Measurements from ENCODE around the gene DNAJA4. TPM values are rescaled to one million over a fixed set of nuclear protein-coding genes. Genes with fewer than 3 reads are reported as not detected.

DNAJA4 gene
- total RNA-seq, 2 experiments from 2014 or later = 47.0 to 48.5 TPM

- DNase-seq (no peak), ATAC-seq (ENCODE audit: poor library complexity) (no peak)
- no peak for TF ChIP-seq CTCF (IDR thresholded peaks at IDR 0.05)
- H3K4me3 Mint-ChIP-seq = no peak overlapping the region
- Histone ChIP-seq H3K27me3 (ENCODE audit: control insufficient read depth in 1 of 2, insufficient read depth in 2 of 2, low read length in 2 of 2) (peaks cover 0 to 2% of the 10 kb centered on the region in 2 experiments), H3K27ac (ENCODE audit: low read depth in 1 of 2, low read length in 2 of 2) (no peak overlapping the region), H3K4me1 (ENCODE audit: insufficient read depth, low read length) (no peaks in the 10 kb centered on the region), H3K9me3 (ENCODE audit: control insufficient read depth in 1 of 2, insufficient read depth in 1 of 2, low read length in 2 of 2) (no peaks in the 10 kb centered on the region), H3K4me3 (ENCODE audit: low read length) (no peak overlapping the region), H3K36me3 (ENCODE audit: insufficient read depth, low read length) (no peaks in the 10 kb centered on the region)
- H3K9me3 Mint-ChIP-seq = no peaks in the 10 kb centered on the region
- H3K36me3 Mint-ChIP-seq (ENCODE audit: low read depth) = no peaks in the 10 kb centered on the region
- POLR2A ChIA-PET = no interaction called here
- intact Hi-C loops (cut with DNase I, micrococcal nuclease) = no loop called here
- H3K4me1 Mint-ChIP-seq (ENCODE audit: low read depth) = no peaks in the 10 kb centered on the region
- H3K27ac Mint-ChIP-seq = no peak overlapping the region
- H3K27me3 Mint-ChIP-seq = no peaks in the 10 kb centered on the region
- CTCF ChIA-PET = no interaction called here
Measured at GRCh38 chr15:78232951-78233350, 31.4 kb upstream of the DNAJA4 start.

GRCh38 chr15:78233496-78233895, 30.9 kb upstream of the DNAJA4 start:
- Histone ChIP-seq H3K4me3 (ENCODE audit: low read length) (no peak overlapping the region), H3K9me3 (ENCODE audit: control insufficient read depth in 1 of 2, insufficient read depth in 1 of 2, low read length in 2 of 2) (no peaks in the 10 kb centered on the region), H3K4me1 (ENCODE audit: insufficient read depth, low read length) (no peaks in the 10 kb centered on the region), H3K27ac (ENCODE audit: low read depth in 1 of 2, low read length in 2 of 2) (no peak overlapping the region), H3K36me3 (ENCODE audit: insufficient read depth, low read length) (no peaks in the 10 kb centered on the region), H3K27me3 (ENCODE audit: control insufficient read depth in 1 of 2, insufficient read depth in 2 of 2, low read length in 2 of 2) (peaks cover 0 to 2% of the 10 kb centered on the region in 2 experiments)
- ChIA-PET POLR2A (no interaction called here), CTCF (no interaction called here)
- H3K4me3 Mint-ChIP-seq = no peak overlapping the region
- no peak overlapping the region for H3K27ac Mint-ChIP-seq
- no peak for ATAC-seq (ENCODE audit: poor library complexity)
- no peaks in the 10 kb centered on the region for H3K27me3 Mint-ChIP-seq
- no peaks in the 10 kb centered on the region for H3K9me3 Mint-ChIP-seq
- intact Hi-C loops (cut with DNase I, micrococcal nuclease) = no loop called here
- no peak for DNase-seq
- no peaks in the 10 kb centered on the region for H3K4me1 Mint-ChIP-seq (ENCODE audit: low read depth)
- H3K36me3 Mint-ChIP-seq (ENCODE audit: low read depth) = no peaks in the 10 kb centered on the region
- no peak for TF ChIP-seq CTCF (IDR thresholded peaks at IDR 0.05)

- intact Hi-C loops (cut with DNase I, micrococcal nuclease) = no loop called here
- ChIA-PET CTCF (no interaction called here), POLR2A (no interaction called here)
- DNase-seq (no peak), ATAC-seq (ENCODE audit: poor library complexity) (no peak)
- Mint-ChIP-seq H3K4me1 (ENCODE audit: low read depth) (no peaks in the 10 kb centered on the region), H3K36me3 (ENCODE audit: low read depth) (no peaks in the 10 kb centered on the region), H3K27me3 (no peaks in the 10 kb centered on the region), H3K27ac (no peak within 1 kb of the TSS), H3K4me3 (no peak within 1 kb of the TSS), H3K9me3 (no peaks in the 10 kb centered on the region)
- H3K4me1 ChIP-seq (ENCODE audit: insufficient read depth, low read length) = no peaks in the 10 kb centered on the region
- no peaks in the 10 kb centered on the region for H3K36me3 ChIP-seq (ENCODE audit: insufficient read depth, low read length)
- H3K27ac ChIP-seq (ENCODE audit: low read depth in 1 of 2, low read length in 2 of 2) = no peak within 1 kb of the TSS
- no peak within 1 kb of the TSS for H3K4me3 ChIP-seq (ENCODE audit: low read length)
- TF ChIP-seq CTCF (IDR thresholded peaks at IDR 0.05) = no peak
- H3K9me3 ChIP-seq (ENCODE audit: control insufficient read depth in 1 of 2, insufficient read depth in 1 of 2, low read length in 2 of 2) = no peaks in the 10 kb centered on the region
- peaks cover 0 to 2% of the 10 kb centered on the region in 2 experiments for H3K27me3 ChIP-seq (ENCODE audit: control insufficient read depth in 1 of 2, insufficient read depth in 2 of 2, low read length in 2 of 2)
Measured at GRCh38 chr15:78234515-78235040, 29.8 kb upstream of the DNAJA4 start, which contains the start of gene ACSBG1. Gene ACSBG1, minus strand, starts transcription at chr15:78234565. Its CDS starts 64 bp downstream, at chr15:78234501.
